Common myeloid progenitor, CD34-positive (primary cell): ENCODE data around the gene EHD2.
"Not testable (repeated sequence)": the region's sequence is repeated elsewhere in the genome, so short reads cannot be mapped to it uniquely, and the experiment has no call there.

Experiments
- CTCF ChIA-PET: fragments of 350-600 bp; sonication (Branson Sonifier 250); formaldehyde crosslinking; loops from one replicate; lab custom pipeline; 2021; ENCODE audit warnings: antibody characterized with exemption; lab: Charles Lee
- POLR2A ChIA-PET: fragments of 350-600 bp; sonication (Branson Sonifier 250); formaldehyde crosslinking; loops from one replicate; lab custom pipeline; 2021; ENCODE audit warnings: antibody characterized with exemption; lab: Charles Lee
- DNase-seq, 3 donors: peaks; one replicate each; pipeline versions ENCODE4 v3.0.0 to v3.0.0-alpha.2; 2013
- H3K27ac ChIP-seq, 2 experiments: 1 replicate in 1 of 2; 2 replicates in 1 of 2; pipeline ENCODE4 v1.7.0; 2013; ENCODE audit warnings: inconsistent platforms in 2 of 2, low read length in 2 of 2, mild to moderate bottlenecking in 2 of 2, low read depth in 1 of 2, moderate library complexity in 1 of 2; ENCODE audit not compliant: severe bottlenecking in 2 of 2, insufficient read depth in 1 of 2, poor library complexity in 1 of 2
- H3K27me3 ChIP-seq, 5 experiments: replicated peaks in 2 of 5; 1 replicate in 3 of 5; 2 replicates in 2 of 5; pipeline versions ENCODE4 v1.6.1 to v1.7.0; 2013; ENCODE audit warnings: low read length in 4 of 5, mild to moderate bottlenecking in 2 of 5, moderate library complexity in 2 of 5, inconsistent platforms in 1 of 5; ENCODE audit not compliant: insufficient read depth in 5 of 5, control insufficient read depth in 4 of 5
- H3K36me3 ChIP-seq, 4 experiments: 1 replicate in 2 of 4; 2 replicates in 2 of 4; pipeline versions ENCODE4 v1.6.1 to v1.7.0; 2013; ENCODE audit warnings: low read length in 3 of 4, control low read depth in 1 of 4, mild to moderate bottlenecking in 1 of 4; ENCODE audit not compliant: control insufficient read depth in 4 of 4, insufficient read depth in 4 of 4
- H3K4me1 ChIP-seq, 4 experiments: 1 replicate in 3 of 4; 2 replicates in 1 of 4; pipeline versions ENCODE4 v1.6.1 to v1.7.1; 2013; ENCODE audit warnings: low read length in 3 of 4, mild to moderate bottlenecking in 3 of 4, control low read depth in 1 of 4, inconsistent platforms in 1 of 4, moderate library complexity in 1 of 4; ENCODE audit not compliant: control insufficient read depth in 4 of 4, insufficient read depth in 4 of 4; ENCODE audit errors: control extremely low read depth in 1 of 4
- H3K4me3 ChIP-seq, 7 experiments: 1 replicate in 4 of 7; 2 replicates in 3 of 7; pipeline versions ENCODE4 v1.5.1 to v1.7.0; 2013; ENCODE audit warnings: mild to moderate bottlenecking in 7 of 7, low read length in 6 of 7, moderate library complexity in 6 of 7, inconsistent platforms in 2 of 7, low read depth in 2 of 7, control low read depth in 1 of 7; ENCODE audit not compliant: insufficient read depth in 4 of 7, control insufficient read depth in 1 of 7; ENCODE audit errors: extremely low read depth in 1 of 7
- H3K9me3 ChIP-seq, 5 experiments: 1 replicate in 4 of 5; 2 replicates in 1 of 5; pipeline versions ENCODE4 v1.6.1 to v1.7.1; 2013; ENCODE audit warnings: low read length in 4 of 5, mild to moderate bottlenecking in 2 of 5, inconsistent platforms in 1 of 5, low read depth in 1 of 5, moderate library complexity in 1 of 5; ENCODE audit not compliant: control insufficient read depth in 4 of 5, insufficient read depth in 2 of 5; ENCODE audit errors: control extremely low read depth in 1 of 5
- WGBS: methylation state at CpG from one replicate; pipeline ENCODE4 v1.1.5; 2013; ENCODE audit not compliant: insufficient coverage; 5-methylcytosine and 5-hydroxymethylcytosine counted together

Gene EHD2

GRCh38 chr19:47720669-47721422 lies 7.6 kb downstream of the EHD2 start:
- H3K4me1 ChIP-seq, result peaks cover 0 to 15% (median 11%) of the 10 kb centered on the region in 4 experiments
- H3K4me3 ChIP-seq, result no peak overlapping the region
- H3K27ac ChIP-seq, result no peak overlapping the region
- POLR2A ChIA-PET, result no interaction called here
- no peaks in the 10 kb centered on the region for H3K9me3 ChIP-seq
- H3K36me3 ChIP-seq, result peaks cover 0 to 23% (median 10%) of the 10 kb centered on the region in 4 experiments
- no peak for DNase-seq
- 95% methylated on average over 10 of the region's 14 CpGs for WGBS
- CTCF ChIA-PET, result interaction anchor here (9.2 kb wide), 1 partner anchor 10 kb away, joined by 128 read pairs; the partner anchor contains the start of gene EHD2
- no peaks in the 10 kb centered on the region for H3K27me3 ChIP-seq

- Histone ChIP-seq H3K4me1 (peaks cover 0 to 29% (median 19%) of the 10 kb centered on the region in 4 experiments), H3K27ac (peak overlapping the region in 1 of 2 experiments; percentile 55), H3K27me3 (no peaks in the 10 kb centered on the region), H3K36me3 (peaks cover 0 to 17% (median 7%) of the 10 kb centered on the region in 4 experiments), H3K9me3 (no peaks in the 10 kb centered on the region), H3K4me3 (peak overlapping the region in 5 of 7 experiments; percentile 1 to 61 (median 50))
- ChIA-PET CTCF (interaction anchor here (0.7 to 9.2 kb wide), 7 partner anchors 11 to 558 kb away, joined by 3 to 128 read pairs (median 4); partner anchors contain the start of gene EHD2), POLR2A (interaction anchor here (0.6 to 0.8 kb wide), 3 partner anchors 8 to 374 kb away, joined by 3 to 5 read pairs (median 4); partner anchors contain the start of gene DHX34)
- WGBS, result 20% methylated on average over 1 of the region's 7 CpGs
- peak; percentile 77 to 90 (median 88) for DNase-seq
These were observed 10.3 kb downstream of the EHD2 start for GRCh38 chr19:47723581-47723940.

- no peak overlapping the region for H3K27ac ChIP-seq
- no peak overlapping the region for H3K4me3 ChIP-seq
- no peaks in the 10 kb centered on the region for H3K27me3 ChIP-seq
- H3K36me3 ChIP-seq, result peaks cover 0 to 17% (median 7%) of the 10 kb centered on the region in 4 experiments
- POLR2A ChIA-PET, result no interaction called here
- 98% methylated on average over 47 of the region's 48 CpGs for WGBS
- CTCF ChIA-PET, result interaction anchor here (1.0 to 9.2 kb wide), 3 partner anchors 15 to 71 kb away, joined by 3 to 128 read pairs (median 3); partner anchors contain the start of gene EHD2
- peaks cover 3 to 50% (median 41%) of the 10 kb centered on the region in 4 experiments for H3K4me1 ChIP-seq
- no peak for DNase-seq
- no peaks in the 10 kb centered on the region for H3K9me3 ChIP-seq
These were observed 12.7 kb downstream of the EHD2 start for GRCh38 chr19:47725759-47726401.

GRCh38 chr19:47726467-47726866 lies 13.2 kb downstream of the EHD2 start:
- Histone ChIP-seq H3K4me1 (peaks cover 3 to 50% (median 41%) of the 10 kb centered on the region in 4 experiments), H3K9me3 (no peaks in the 10 kb centered on the region), H3K4me3 (no peak overlapping the region), H3K27ac (no peak overlapping the region), H3K27me3 (no peaks in the 10 kb centered on the region), H3K36me3 (peaks cover 0 to 17% (median 7%) of the 10 kb centered on the region in 4 experiments)
- WGBS, result 88% methylated on average over 1 of the region's 4 CpGs
- CTCF ChIA-PET, result interaction anchor here (1.4 to 9.2 kb wide), 2 partner anchors 16 to 27 kb away, joined by 3 to 128 read pairs; partner anchors contain the start of gene EHD2
- DNase-seq, result peak in 1 of 3 donors; percentile 29
- POLR2A ChIA-PET, result no interaction called here

GRCh38 chr19:47728295-47728694 lies 15.1 kb downstream of the EHD2 start:
- CTCF ChIA-PET, result interaction anchor here (9.2 kb wide), 1 partner anchor 17 kb away, joined by 128 read pairs; the partner anchor contains the start of gene EHD2
- 74% methylated on average over 4 of the region's 4 CpGs for WGBS

GRCh38 chr19:47729468-47729798 lies 16.2 kb downstream of the EHD2 start:
- no peaks in the 10 kb centered on the region for H3K9me3 ChIP-seq
- peaks cover 3 to 37% (median 31%) of the 10 kb centered on the region in 4 experiments for H3K4me1 ChIP-seq
- H3K27me3 ChIP-seq, result no peaks in the 10 kb centered on the region
- POLR2A ChIA-PET, result interaction anchor here (0.6 to 1.9 kb wide), 3 partner anchors 13 to 222 kb away, joined by 3 to 6 read pairs (median 5); partner anchors contain the start of gene EHD2
- H3K36me3 ChIP-seq, result peaks cover 0 to 18% (median 8%) of the 10 kb centered on the region in 4 experiments
- H3K4me3 ChIP-seq, result peak overlapping the region in 6 of 7 experiments; percentile 29 to 73 (median 54)
- DNase-seq, result peak; percentile 69 to 90 (median 85)
- CTCF ChIA-PET, result interaction anchor here (1.2 to 9.2 kb wide), 2 partner anchors 8 to 19 kb away, joined by 3 to 128 read pairs; partner anchors contain the start of gene EHD2
- H3K27ac ChIP-seq, result peak overlapping the region; percentile 72 to 90
- 1% methylated on average over 8 of the region's 9 CpGs for WGBS

More at GRCh38 chr19:47728295-47728694, 15.1 kb downstream of the EHD2 start:
- POLR2A ChIA-PET, result interaction anchor here (1.9 kb wide), 1 partner anchor 14 kb away, joined by 5 read pairs; no protein-coding TSS in a partner anchor
- H3K27ac ChIP-seq, H3K27me3 ChIP-seq, H3K4me3 ChIP-seq, H3K9me3 ChIP-seq, DNase-seq: not testable (repeated sequence)
- peaks cover 0 to 15% (median 7%) of the 10 kb centered on the region in 4 experiments for H3K36me3 ChIP-seq
- peaks cover 3 to 44% (median 35%) of the 10 kb centered on the region in 4 experiments for H3K4me1 ChIP-seq
